OCI-M2 (cell line): ENCODE results near the gene WDR26.
"Not testable (repeated sequence)": the region's sequence is repeated elsewhere in the genome, so short reads cannot be mapped to it uniquely, and the experiment has no call there.

Source experiments
- DNase-seq: peaks from one replicate; lab custom pipeline; 2025; ENCODE audit not compliant: unreplicated experiment; lab: John Stamatoyannopoulos, UW

WDR26 gene

DNA sequence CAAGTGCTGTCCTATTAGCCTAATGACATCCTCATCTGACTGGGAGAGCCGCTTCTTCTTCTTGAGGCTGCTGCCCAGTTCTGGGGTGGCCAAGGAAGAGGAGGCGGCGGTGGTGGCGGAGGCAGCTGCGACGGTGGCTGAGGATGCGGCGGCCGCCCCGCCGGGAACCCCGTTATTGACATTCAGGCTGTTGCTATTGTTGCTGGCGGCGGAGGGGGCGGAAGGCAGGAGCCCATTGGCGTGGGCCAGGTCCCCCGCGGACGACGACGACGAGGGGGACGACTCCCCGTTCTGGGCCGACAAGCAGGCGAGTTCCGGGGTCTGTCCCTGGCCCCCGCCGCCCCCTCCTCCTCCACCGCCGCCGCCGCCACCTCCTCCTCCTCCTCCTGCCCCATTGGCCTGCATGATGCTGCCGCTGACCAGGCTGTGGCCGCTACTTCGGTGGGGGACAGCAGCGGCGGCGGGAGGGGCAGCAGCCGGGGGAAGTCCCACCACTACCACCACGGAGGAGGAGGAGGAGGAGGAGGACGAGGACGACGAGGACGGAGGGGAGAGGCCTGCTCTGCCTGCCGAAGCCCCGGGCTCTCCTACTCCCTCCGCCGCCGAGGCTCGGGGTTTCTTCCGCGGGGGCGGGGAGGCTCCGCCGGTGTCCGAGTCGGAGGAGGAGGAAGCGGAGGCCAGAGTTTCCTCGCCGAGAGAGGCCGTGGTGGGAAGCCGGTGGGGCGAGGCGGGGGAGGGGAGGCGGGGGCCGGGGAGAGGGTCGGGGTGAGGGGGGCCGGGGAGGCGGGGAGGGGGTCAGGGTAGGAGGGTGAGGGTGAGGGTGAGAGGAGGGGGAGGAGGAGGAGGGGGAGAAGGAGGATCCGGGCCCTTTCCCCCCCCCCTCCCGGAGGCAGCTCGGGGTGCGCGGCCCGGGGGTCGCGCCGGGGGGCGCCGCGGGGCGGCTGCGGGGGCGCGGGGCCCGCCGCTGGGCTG lies 610 bp downstream of the WDR26 start:
- no peak for DNase-seq

DNA sequence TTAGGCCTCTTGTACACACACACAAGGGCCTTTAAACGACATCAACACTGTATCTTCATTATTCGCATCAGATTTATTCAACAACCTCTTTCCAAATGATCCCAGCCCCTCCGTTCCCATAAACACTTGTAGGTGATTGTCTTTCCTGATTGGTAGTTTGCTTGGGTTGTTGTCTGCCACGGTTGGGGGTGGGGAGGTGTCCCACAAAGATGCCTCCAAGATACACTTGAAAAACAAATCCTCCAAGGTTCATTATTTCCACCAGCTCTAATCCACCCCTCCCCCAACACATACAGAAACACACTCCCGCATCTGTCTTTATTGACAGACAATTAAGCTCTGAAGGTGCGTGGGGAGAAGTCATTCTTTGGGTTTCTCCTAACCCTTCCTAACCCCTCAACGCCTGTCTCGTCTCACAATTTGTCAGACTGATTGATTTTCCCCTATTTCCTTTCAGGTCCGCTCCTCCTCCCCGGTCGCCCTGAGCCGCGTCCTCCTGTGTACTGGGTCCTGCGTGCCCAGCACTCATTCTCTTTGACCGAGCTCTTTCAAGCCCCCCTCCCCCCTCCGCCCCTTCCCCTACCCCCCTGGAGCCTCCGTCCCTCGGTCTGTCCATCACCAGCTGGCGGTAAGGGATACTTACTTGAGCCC lies 1.4 kb downstream of the WDR26 start:
- no peak for DNase-seq

DNA sequence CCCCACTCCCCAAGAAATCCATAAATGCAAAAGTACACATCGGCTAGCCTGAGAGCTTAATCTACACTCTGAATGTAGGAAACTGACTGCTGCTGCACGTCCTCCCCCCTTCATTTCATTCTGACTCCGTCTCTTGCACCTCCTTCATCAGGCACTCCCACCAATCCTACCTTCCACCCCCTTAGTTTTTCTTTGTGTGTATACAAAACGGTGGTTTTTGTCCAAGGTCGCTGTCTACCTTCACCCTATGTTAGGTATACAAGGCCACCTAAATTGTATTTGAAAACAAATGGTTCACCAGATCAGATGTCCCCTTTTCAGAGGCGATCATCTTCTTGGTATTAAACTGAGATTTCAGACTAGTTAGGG lies 1.9 kb downstream of the WDR26 start:
- no peak for DNase-seq

GRCh38 chr1:224432146-224432545 lies 2.5 kb downstream of the WDR26 start:
- no peak for DNase-seq

DNA sequence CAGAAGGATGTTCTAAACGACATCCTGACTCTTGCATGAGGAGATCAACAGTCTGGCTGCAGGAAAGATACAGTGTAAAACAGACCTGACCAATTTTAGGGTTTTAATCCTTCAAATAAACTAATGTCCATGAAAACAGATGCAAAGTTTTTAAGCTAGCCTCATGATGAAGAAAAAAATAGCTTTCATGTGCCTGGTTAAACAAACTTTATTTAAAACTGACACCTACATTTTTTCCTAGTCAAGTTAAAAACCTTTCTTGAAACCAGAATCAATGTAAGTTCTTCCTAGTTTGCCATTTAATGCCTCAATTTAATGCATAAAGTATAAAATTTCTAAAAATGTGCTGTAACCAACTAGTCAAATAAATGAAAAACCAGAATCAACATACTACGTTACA lies 2.9 kb downstream of the WDR26 start:
- DNase-seq = no peak

DNA sequence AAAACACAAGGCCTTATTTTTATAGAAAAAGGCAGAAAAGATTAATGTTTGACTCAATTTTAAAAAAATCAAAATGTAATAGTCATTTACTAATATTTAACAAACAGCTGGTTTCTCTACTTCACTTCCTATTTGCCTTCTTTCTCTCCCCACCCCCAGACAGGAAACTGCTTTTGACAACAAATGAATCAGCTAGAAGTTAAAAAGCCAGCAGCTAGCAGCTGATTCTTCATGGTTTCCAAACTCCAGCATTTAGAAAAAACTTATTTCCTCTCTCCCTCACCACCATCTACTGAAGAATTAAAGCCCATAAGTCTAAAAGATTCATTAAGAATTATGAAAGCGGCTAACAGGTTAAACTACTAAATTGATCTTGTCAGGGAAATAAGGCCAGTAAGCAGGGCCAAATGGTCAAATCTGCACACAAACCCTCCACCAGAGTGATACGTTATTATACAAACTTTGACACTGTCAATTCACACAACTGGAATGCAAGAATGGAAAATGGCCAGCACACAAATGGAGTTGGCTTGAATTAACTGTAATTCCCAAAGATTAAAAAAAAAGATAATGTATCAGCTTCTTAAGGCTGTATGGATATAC lies 4.0 kb downstream of the WDR26 start:
- DNase-seq = no peak

- DNase-seq = no peak
Observed at GRCh38 chr1:224429616-224430326, 4.8 kb downstream of the WDR26 start.

- not testable (repeated sequence) for DNase-seq
Observed at GRCh38 chr1:224428713-224429112, 5.9 kb downstream of the WDR26 start.

GRCh38 chr1:224427346-224427745 lies 7.3 kb downstream of the WDR26 start:
- no peak for DNase-seq

GRCh38 chr1:224426869-224427268 lies 7.7 kb downstream of the WDR26 start:
- not testable (repeated sequence) for DNase-seq

DNA sequence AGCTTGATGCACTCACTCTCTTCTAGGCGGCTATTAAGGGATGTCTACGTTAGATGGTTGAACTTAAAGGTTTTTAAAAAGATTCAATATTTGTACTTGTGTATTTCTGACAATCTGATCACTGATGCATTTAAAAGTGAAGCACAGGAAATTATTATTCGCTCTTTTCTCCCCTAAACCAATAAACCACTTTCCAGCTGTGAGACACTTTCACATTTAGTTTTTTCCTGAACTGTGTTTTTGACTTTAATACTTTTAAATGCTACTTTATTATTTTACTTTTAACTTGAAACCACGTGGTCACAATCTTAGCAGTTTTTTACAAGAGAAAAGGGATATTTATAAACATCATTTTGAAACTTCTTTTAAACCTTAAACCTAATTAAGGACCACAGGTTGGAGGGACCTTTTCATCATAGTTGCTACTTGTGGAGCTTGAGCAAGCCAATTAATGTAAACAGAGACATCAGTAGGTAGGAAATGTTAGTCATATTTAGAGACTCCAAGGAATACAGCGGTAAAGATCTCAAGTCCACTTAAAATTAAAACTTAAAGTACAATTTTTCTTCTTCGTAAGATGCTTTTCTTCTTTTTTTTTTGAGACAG lies 9.2 kb downstream of the WDR26 start:
- DNase-seq = no peak

GRCh38 chr1:224420106-224420505 lies 14.5 kb downstream of the WDR26 start:
- no peak for DNase-seq

DNA sequence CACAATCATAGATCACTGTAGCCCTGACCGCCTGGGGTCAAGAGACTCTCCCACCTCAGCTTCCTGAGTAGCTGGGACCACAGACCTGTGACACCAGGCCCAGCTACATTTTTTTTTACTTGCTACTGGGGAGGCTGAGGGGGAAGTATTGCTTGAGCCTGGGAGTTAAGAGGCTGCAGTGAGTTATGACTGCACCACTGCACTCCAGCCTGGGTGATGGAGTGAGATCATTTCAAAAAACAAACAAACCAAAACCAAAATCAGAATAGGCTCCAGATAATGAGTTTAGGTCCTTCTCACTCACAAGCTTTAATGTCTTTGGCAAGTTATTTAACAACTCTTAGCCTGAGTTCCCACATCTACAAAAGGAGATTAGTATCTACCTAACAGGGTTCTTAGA lies 22.8 kb downstream of the WDR26 start:
- no peak for DNase-seq

DNA sequence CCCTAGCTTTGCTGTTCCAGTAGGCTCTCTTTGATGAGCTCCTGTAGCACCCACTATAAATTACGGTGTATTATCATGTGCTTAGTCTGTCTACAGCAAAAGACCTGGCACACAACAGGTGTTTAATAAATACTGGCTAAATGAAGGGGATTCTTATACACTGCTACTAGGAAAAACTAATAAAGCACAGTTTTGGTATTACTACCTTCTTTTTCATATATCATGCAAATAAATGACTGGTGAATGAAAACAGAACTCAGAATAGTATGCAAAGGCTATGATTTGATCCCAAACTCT lies 26.4 kb downstream of the WDR26 start:
- DNase-seq = no peak

GRCh38 chr1:224407571-224408293 lies 26.9 kb downstream of the WDR26 start:
- DNase-seq = no peak

DNA sequence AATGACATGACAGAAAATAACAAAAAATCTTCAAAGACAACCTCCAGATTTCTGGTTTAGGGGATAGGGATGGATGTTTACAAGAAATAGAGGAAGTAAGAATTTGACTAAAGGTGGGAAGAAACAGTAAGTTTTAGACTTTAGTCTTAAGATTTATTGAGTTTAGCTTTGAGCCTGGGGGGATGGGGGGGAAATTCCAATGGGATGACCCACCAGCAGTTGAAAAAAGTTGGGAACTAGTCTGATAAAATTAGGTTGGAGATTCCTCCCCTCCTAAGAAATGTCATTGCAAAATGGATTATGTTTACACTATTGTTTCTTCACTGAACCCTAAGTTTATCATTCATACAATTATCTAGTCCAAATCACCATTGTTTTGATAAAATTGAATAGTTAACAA lies 28.4 kb downstream of the WDR26 start:
- DNase-seq = no peak

DNA sequence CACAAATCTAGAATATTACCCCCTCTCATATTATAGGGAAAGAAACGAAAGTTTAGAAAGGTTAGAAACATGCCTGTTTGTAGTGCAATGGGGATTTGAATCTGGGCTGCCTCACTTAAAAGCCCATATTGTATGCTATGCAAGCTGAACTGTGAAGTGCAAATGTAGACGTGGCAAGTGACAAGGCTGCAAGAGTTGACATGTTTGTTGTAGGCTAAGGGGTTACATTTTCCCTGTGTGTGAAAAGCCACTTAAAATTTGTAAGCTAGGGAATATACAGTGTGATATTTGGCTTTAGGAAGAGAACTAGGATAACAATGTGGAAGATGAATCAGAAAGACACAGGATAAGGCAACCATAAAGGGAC lies 29.0 kb downstream of the WDR26 start:
- no peak for DNase-seq

- no peak for DNase-seq
Observed at GRCh38 chr1:224404916-224405603, 29.5 kb downstream of the WDR26 start.

GRCh38 chr1:224402472-224403036 lies 32.0 kb downstream of the WDR26 start:
- DNase-seq = no peak

GRCh38 chr1:224399887-224400286 lies 34.7 kb downstream of the WDR26 start:
- no peak for DNase-seq
